ENCODE data around the gene TPRKB.

DNA sequence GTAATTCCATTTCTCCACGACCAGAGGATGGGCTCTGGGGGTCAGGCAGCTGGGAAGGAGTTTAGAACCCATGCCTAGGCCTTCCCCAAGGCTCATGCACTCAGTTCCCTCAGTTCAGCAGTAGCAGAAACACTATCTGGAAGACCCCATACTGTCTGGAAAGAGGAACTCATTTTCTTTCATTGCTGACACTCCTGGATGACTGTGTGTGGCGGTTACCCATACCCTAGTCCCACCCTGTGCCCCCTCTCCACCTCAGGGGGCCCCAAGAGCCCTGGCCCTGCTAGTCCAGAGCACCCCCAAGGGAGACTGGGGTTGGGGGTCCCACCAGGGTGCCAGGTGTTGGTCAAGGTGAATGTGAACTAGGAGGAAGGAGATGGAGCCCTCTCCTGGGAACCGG is 29.5 kb downstream of the TPRKB start:
- TF ChIP-seq POLR2AphosphoS5 (IDR thresholded peaks at IDR 0.05) (no peak), POLR2A (IDR thresholded peaks at IDR 0.05) (no peak)
- TF ChIP-seq, protein P1, sequence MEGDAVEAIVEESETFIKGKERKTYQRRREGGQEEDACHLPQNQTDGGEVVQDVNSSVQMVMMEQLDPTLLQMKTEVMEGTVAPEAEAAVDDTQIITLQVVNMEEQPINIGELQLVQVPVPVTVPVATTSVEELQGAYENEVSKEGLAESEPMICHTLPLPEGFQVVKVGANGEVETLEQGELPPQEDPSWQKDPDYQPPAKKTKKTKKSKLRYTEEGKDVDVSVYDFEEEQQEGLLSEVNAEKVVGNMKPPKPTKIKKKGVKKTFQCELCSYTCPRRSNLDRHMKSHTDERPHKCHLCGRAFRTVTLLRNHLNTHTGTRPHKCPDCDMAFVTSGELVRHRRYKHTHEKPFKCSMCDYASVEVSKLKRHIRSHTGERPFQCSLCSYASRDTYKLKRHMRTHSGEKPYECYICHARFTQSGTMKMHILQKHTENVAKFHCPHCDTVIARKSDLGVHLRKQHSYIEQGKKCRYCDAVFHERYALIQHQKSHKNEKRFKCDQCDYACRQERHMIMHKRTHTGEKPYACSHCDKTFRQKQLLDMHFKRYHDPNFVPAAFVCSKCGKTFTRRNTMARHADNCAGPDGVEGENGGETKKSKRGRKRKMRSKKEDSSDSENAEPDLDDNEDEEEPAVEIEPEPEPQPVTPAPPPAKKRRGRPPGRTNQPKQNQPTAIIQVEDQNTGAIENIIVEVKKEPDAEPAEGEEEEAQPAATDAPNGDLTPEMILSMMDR (IDR thresholded peaks at IDR 0.05), result no peak

Data from prostate gland (tissue), 2 donors.